ENCODE measurements around the gene TSSC4.
A peak's percentile ranks its signal among the peaks of the same experiment; 100 is the strongest.

Gene TSSC4

GRCh38 chr11:2386591-2386990, 14.0 kb upstream of the TSSC4 start:
- no peak overlapping the region for H3K4me3 ChIP-seq (ENCODE audit: low read depth, low read length)
- TF ChIP-seq, protein P1, sequence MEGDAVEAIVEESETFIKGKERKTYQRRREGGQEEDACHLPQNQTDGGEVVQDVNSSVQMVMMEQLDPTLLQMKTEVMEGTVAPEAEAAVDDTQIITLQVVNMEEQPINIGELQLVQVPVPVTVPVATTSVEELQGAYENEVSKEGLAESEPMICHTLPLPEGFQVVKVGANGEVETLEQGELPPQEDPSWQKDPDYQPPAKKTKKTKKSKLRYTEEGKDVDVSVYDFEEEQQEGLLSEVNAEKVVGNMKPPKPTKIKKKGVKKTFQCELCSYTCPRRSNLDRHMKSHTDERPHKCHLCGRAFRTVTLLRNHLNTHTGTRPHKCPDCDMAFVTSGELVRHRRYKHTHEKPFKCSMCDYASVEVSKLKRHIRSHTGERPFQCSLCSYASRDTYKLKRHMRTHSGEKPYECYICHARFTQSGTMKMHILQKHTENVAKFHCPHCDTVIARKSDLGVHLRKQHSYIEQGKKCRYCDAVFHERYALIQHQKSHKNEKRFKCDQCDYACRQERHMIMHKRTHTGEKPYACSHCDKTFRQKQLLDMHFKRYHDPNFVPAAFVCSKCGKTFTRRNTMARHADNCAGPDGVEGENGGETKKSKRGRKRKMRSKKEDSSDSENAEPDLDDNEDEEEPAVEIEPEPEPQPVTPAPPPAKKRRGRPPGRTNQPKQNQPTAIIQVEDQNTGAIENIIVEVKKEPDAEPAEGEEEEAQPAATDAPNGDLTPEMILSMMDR (IDR thresholded peaks at IDR 0.05; ENCODE audit: low read depth, low read length, missing control alignments), result no peak
- DNase-seq (ENCODE audit: low read depth), result no peak
- in situ Hi-C loops (cut with HindIII; ENCODE audit: low sequenced_read_pairs), result no loop called here

- TF ChIP-seq, protein P1 (IDR thresholded peaks at IDR 0.05; ENCODE audit: low read depth, low read length, missing control alignments), result no peak
- no peak overlapping the region for H3K4me3 ChIP-seq (ENCODE audit: low read depth, low read length)
- in situ Hi-C loops (cut with HindIII; ENCODE audit: low sequenced_read_pairs), result no loop called here
- no peak for DNase-seq (ENCODE audit: low read depth)
These were observed 13.1 kb upstream of the TSSC4 start for GRCh38 chr11:2387266-2387987.

DNA sequence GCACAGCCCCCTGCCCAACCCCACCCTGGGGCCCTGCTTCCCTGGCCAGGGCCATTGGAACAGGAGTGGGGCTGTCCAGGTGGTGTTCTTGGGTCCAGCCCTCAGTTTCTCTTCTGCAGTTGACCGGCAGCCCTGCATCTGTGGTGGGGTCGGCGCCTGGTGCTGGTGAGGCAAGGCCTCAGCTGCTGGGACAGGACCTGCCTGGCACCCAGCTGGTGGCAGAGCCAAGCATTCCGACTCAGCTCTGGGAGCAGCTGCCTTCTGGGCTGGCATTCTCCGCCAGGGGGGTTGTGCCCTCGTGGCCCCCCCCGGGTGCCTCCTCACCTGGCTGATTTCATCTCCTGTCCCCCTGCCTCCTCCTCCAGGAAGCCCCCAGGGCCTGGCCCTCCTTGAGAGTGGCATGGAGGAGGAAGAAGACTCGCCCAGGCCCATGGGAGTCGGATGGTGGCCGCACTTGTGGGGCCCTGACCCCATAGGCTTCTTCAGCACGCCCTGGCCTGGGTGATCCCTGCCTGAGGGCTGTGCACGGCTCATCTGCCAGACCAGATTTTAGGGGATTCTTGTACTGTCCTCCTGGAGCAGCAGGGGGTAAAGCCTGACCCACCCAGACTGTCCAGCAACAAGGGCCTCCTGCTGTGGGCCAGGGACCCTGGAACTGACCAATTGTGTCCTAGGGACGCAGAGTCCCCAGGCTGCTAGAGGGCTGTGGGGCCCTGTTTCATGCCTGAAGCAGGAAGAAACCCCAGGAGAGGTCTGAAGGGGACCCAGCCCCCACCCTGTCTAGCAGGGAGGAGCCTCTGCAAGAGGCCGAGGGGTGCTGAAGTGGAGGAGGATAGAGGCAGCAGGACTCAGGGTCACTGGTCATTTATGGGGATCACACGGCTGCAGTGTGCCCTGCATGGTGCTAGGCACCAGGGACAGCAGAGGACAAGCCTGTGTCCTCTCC, 11.8 kb upstream of the TSSC4 start:
- no peak overlapping the region for H3K4me3 ChIP-seq (ENCODE audit: low read depth, low read length)
- in situ Hi-C loops (cut with HindIII; ENCODE audit: low sequenced_read_pairs), result no loop called here
- TF ChIP-seq, protein P1 (IDR thresholded peaks at IDR 0.05; ENCODE audit: low read depth, low read length, missing control alignments), result peak; percentile 6
- no peak for DNase-seq (ENCODE audit: low read depth)

GRCh38 chr11:2389377-2390026, 11.0 kb upstream of the TSSC4 start:
- DNase-seq (ENCODE audit: low read depth), result no peak
- no peak overlapping the region for H3K4me3 ChIP-seq (ENCODE audit: low read depth, low read length)
- in situ Hi-C loops (cut with HindIII; ENCODE audit: low sequenced_read_pairs), result no loop called here
- TF ChIP-seq, protein P1 (IDR thresholded peaks at IDR 0.05; ENCODE audit: low read depth, low read length, missing control alignments), result no peak

GRCh38 chr11:2390091-2390724, 10.3 kb upstream of the TSSC4 start:
- TF ChIP-seq, protein P1 (IDR thresholded peaks at IDR 0.05; ENCODE audit: low read depth, low read length, missing control alignments), result no peak
- in situ Hi-C loops (cut with HindIII; ENCODE audit: low sequenced_read_pairs), result no loop called here
- H3K4me3 ChIP-seq (ENCODE audit: low read depth, low read length), result no peak overlapping the region
- DNase-seq (ENCODE audit: low read depth), result no peak

GRCh38 chr11:2390725-2391151, 9.8 kb upstream of the TSSC4 start:
- TF ChIP-seq, protein P1 (IDR thresholded peaks at IDR 0.05; ENCODE audit: low read depth, low read length, missing control alignments), result no peak
- H3K4me3 ChIP-seq (ENCODE audit: low read depth, low read length), result no peak overlapping the region
- in situ Hi-C loops (cut with HindIII; ENCODE audit: low sequenced_read_pairs), result no loop called here
- DNase-seq (ENCODE audit: low read depth), result no peak

All from astrocyte of the cerebellum (primary cell).